SK-N-SH treated with all-trans-retinoic acid at 6 μM for 48 hours (cell line): ENCODE results near the gene EDA2R.

Experiments
- ATAC-seq: fragments of 200-7000 bp; cut with Tn5 transposase; 3 replicates; pipeline ENCODE4 v1.9.1; 2020; ENCODE audit warnings: mild to moderate bottlenecking, moderate library complexity
- ARNTL ChIP-seq: fragments of 450-650 bp; formaldehyde crosslinking; IDR thresholded peaks from 2 replicates; pipeline ENCODE4 v1.5.0; 2020; ENCODE audit warnings: low read depth, mild to moderate bottlenecking, moderate library complexity, borderline replicate concordance
- BACH2 ChIP-seq: fragments of 250-450 bp; sonication (Bioruptor Pico); IDR thresholded peaks from 2 replicates; pipeline ENCODE4 v1.9.0; 2021; ENCODE audit warnings: mild to moderate bottlenecking, borderline replicate concordance
- CREB5 ChIP-seq: fragments of 250-450 bp; sonication (Bioruptor Pico); IDR thresholded peaks from 2 replicates; pipeline ENCODE4 v1.5.1; 2020; ENCODE audit warnings: low read depth, mild to moderate bottlenecking, moderate library complexity
- CSRNP3 ChIP-seq: fragments of 250-450 bp; sonication (Bioruptor Pico); IDR thresholded peaks from 2 replicates; pipeline ENCODE4 v1.5.1; 2021; ENCODE audit warnings: mild to moderate bottlenecking, moderate library complexity
- ESRRG ChIP-seq: fragments of 250-450 bp; sonication (Bioruptor Pico); IDR thresholded peaks from 2 replicates; pipeline ENCODE4 v1.6.1; 2021; ENCODE audit warnings: mild to moderate bottlenecking
- GLIS3 ChIP-seq: fragments of 250-450 bp; sonication (Bioruptor Pico); IDR thresholded peaks from 2 replicates; pipeline ENCODE4 v1.5.0; 2020; ENCODE audit warnings: mild to moderate bottlenecking, moderate library complexity
- ISL1 ChIP-seq: fragments of 250-450 bp; sonication (Bioruptor Pico); IDR thresholded peaks from 2 replicates; pipeline ENCODE4 v2.1.2; 2022; ENCODE audit warnings: mild to moderate bottlenecking, moderate library complexity
- OSR1 ChIP-seq: fragments of 250-450 bp; sonication (Bioruptor Pico); IDR thresholded peaks from 2 replicates; pipeline ENCODE4 v1.8.0; 2022; ENCODE audit warnings: moderate library complexity, mild to moderate bottlenecking, inconsistent platforms
- PATZ1 ChIP-seq: fragments of 250-450 bp; sonication (Bioruptor Pico); IDR thresholded peaks from 2 replicates; pipeline ENCODE4 v1.8.0; 2020; ENCODE audit warnings: mild to moderate bottlenecking, moderate library complexity, borderline replicate concordance
- POU6F1 ChIP-seq: fragments of 250-450 bp; sonication (Bioruptor Pico); IDR thresholded peaks from 2 replicates; pipeline ENCODE4 v1.8.0; 2021; ENCODE audit warnings: low read depth, mild to moderate bottlenecking, moderate library complexity, borderline replicate concordance
- PPARA ChIP-seq: fragments of 250-450 bp; sonication (Bioruptor Pico); IDR thresholded peaks from 2 replicates; pipeline ENCODE4 v1.5.0; 2020; ENCODE audit warnings: mild to moderate bottlenecking, borderline replicate concordance
- RARB ChIP-seq: fragments of 250-450 bp; sonication (Bioruptor Pico); IDR thresholded peaks from 2 replicates; pipeline ENCODE4 v1.8.0; 2021; ENCODE audit warnings: mild to moderate bottlenecking, moderate library complexity
- SNAI2 ChIP-seq: fragments of 250-450 bp; sonication (Bioruptor Pico); IDR thresholded peaks from 2 replicates; pipeline ENCODE4 v1.5.0; 2020; ENCODE audit warnings: mild to moderate bottlenecking, moderate library complexity
- TCF4 ChIP-seq: fragments of 250-450 bp; sonication (Bioruptor Pico); IDR thresholded peaks from 2 replicates; pipeline ENCODE4 v1.8.0; 2021; ENCODE audit warnings: mild to moderate bottlenecking, moderate library complexity, borderline replicate concordance
- TSHZ2 ChIP-seq: fragments of 250-450 bp; sonication (Bioruptor Pico); IDR thresholded peaks from 2 replicates; pipeline ENCODE4 v1.5.0; 2020; ENCODE audit warnings: mild to moderate bottlenecking, moderate library complexity
- ZC3H10 ChIP-seq: fragments of 250-450 bp; sonication (Bioruptor Pico); IDR thresholded peaks from 2 replicates; pipeline ENCODE4 v1.5.1; 2021; ENCODE audit warnings: mild to moderate bottlenecking, moderate library complexity
- ZFP3 ChIP-seq: fragments of 250-450 bp; sonication (Bioruptor Pico); IDR thresholded peaks from 2 replicates; pipeline ENCODE4 v1.5.0; 2020; ENCODE audit warnings: mild to moderate bottlenecking, moderate library complexity
- ZFP30 ChIP-seq: fragments of 450-650 bp; formaldehyde crosslinking; IDR thresholded peaks from 2 replicates; pipeline ENCODE4 v1.5.0; 2022; ENCODE audit warnings: mild to moderate bottlenecking, moderate library complexity
- ZNF565 ChIP-seq: fragments of 450-650 bp; formaldehyde crosslinking; conservative IDR thresholded peaks from 2 replicates; pipeline ENCODE4 v1.5.0; 2020; ENCODE audit warnings: low read depth, mild to moderate bottlenecking, moderate library complexity
- ZNF70 ChIP-seq: fragments of 450-650 bp; formaldehyde crosslinking; IDR thresholded peaks from 2 replicates; pipeline ENCODE4 v1.5.0; 2020; ENCODE audit warnings: mild to moderate bottlenecking, moderate library complexity
- ZNF8 ChIP-seq: fragments of 450-650 bp; formaldehyde crosslinking; IDR thresholded peaks from 2 replicates; pipeline ENCODE4 v1.5.0; 2020; ENCODE audit warnings: mild to moderate bottlenecking, moderate library complexity

EDA2R gene

GRCh38 chrX:66654411-66654810 is 15.5 kb upstream of the EDA2R start (continued):
- TF ChIP-seq PATZ1 (CRISPR knock-in tag) (no peak), ESRRG (CRISPR knock-in tag) (no peak), ZC3H10 (CRISPR knock-in tag) (no peak), ARNTL (CRISPR knock-in tag) (no peak), GLIS3 (CRISPR knock-in tag) (no peak), ZNF565 (CRISPR knock-in tag) (no peak)
- TF ChIP-seq, all 23 proteins: peak for 0

GRCh38 chrX:66635360-66635759 is 3.5 kb downstream of the EDA2R start:
- peak; percentile 61 for ATAC-seq
- TF ChIP-seq ZNF70 (CRISPR knock-in tag): no peak
- no peak for TF ChIP-seq ZC3H10 (CRISPR knock-in tag)
- TF ChIP-seq ISL1 (CRISPR knock-in tag): no peak
- TF ChIP-seq ESRRG (CRISPR knock-in tag): no peak
- TF ChIP-seq POU6F1 (CRISPR knock-in tag): no peak
- TF ChIP-seq GLIS3 (CRISPR knock-in tag): no peak
- TF ChIP-seq BACH2 (CRISPR knock-in tag): no peak
- no peak for TF ChIP-seq CSRNP3 (CRISPR knock-in tag)
- no peak for TF ChIP-seq ZFP30 (CRISPR knock-in tag)
- TF ChIP-seq, all 23 proteins: peak for 0

GRCh38 chrX:66634272-66634671 is 4.6 kb downstream of the EDA2R start:
- peak; percentile 2; the same call in 1 of the 3 replicates for ATAC-seq
- TF ChIP-seq PPARA (CRISPR knock-in tag) (no peak), ESRRG (CRISPR knock-in tag) (no peak), ARNTL (CRISPR knock-in tag) (no peak), TCF4 (CRISPR knock-in tag) (no peak), ZFP30 (CRISPR knock-in tag) (no peak), SNAI2 (CRISPR knock-in tag) (no peak), ZNF8 (CRISPR knock-in tag) (no peak), ZC3H10 (CRISPR knock-in tag) (no peak), OSR1 (no peak), CSRNP3 (CRISPR knock-in tag) (no peak), ZFP3 (CRISPR knock-in tag) (no peak), CREB5 (no peak), ZNF70 (CRISPR knock-in tag) (no peak), ZNF565 (CRISPR knock-in tag) (no peak), TSHZ2 (CRISPR knock-in tag) (no peak), RARB (no peak), BACH2 (CRISPR knock-in tag) (no peak), GLIS3 (CRISPR knock-in tag) (no peak)
